NCI-H1092 treated with DMSO at 0.1 percent for 48 hours (cell line): ENCODE data around the gene RUBCNL.
A peak's percentile ranks its signal among the peaks of the same experiment; 100 is the strongest.
"Not testable (repeated sequence)": the region's sequence is repeated elsewhere in the genome, so short reads cannot be mapped to it uniquely, and the experiment has no call there.

Experiments
- DNase-seq: peaks from one replicate; lab custom pipeline; 2025; lab: John Stamatoyannopoulos, UW

The RUBCNL gene, protein sequence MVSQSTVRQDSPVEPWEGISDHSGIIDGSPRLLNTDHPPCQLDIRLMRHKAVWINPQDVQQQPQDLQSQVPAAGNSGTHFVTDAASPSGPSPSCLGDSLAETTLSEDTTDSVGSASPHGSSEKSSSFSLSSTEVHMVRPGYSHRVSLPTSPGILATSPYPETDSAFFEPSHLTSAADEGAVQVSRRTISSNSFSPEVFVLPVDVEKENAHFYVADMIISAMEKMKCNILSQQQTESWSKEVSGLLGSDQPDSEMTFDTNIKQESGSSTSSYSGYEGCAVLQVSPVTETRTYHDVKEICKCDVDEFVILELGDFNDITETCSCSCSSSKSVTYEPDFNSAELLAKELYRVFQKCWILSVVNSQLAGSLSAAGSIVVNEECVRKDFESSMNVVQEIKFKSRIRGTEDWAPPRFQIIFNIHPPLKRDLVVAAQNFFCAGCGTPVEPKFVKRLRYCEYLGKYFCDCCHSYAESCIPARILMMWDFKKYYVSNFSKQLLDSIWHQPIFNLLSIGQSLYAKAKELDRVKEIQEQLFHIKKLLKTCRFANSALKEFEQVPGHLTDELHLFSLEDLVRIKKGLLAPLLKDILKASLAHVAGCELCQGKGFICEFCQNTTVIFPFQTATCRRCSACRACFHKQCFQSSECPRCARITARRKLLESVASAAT

GRCh38 chr13:46387064-46387851 is at the start of gene RUBCNL:
TSS of gene RUBCNL (minus strand) at chr13:46387252. CDS start at chr13:46372475, 14,777 bp downstream.
- no peak for DNase-seq

GRCh38 chr13:46429558-46429957 is 42.5 kb upstream of the RUBCNL start:
- not testable (repeated sequence) for DNase-seq

- no peak for DNase-seq
Observed at GRCh38 chr13:46405457-46405856, 18.4 kb upstream of the RUBCNL start.

GRCh38 chr13:46404733-46405100 is 17.7 kb upstream of the RUBCNL start:
- DNase-seq: no peak

DNA sequence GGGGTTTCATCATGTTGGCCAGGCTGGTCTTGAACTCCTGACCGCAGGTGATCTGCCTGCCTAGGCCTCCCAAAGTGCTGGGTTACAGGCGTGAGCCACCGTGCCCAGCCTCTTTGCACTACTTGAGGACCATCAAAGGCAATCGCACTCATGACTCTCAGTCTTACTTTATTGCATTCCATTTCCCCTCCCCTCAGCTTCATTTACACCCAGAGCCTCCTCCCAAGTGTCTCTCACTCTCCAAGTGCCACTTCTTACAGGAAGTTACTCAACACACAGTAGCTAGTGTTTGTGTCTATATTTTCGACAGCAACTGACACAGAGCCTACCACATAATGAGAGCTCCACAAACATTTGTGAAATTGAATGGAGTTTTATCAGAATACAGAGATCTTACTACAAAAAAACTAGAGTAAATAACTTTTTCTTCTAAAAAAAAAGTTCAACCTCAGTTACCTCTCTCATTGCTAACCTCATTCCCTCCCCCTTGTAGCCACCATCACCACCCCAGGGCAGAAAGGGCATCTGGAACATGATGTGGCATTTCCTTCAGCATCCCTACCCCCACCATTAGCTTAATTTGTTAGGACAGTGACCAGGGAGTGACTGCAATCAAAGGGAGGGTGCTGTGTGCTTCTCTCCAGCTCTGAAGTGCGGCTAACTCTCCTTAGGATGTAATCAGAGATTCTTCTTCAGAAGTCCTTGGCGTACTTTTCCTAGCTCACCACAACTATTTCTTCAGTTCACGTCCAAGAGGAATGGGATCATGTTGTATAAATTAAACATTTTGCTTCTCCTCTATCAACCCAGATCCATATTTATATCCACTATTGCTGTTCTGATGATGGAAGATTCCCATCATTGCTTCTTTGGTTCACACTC is 17.0 kb upstream of the RUBCNL start:
- no peak for DNase-seq

DNA sequence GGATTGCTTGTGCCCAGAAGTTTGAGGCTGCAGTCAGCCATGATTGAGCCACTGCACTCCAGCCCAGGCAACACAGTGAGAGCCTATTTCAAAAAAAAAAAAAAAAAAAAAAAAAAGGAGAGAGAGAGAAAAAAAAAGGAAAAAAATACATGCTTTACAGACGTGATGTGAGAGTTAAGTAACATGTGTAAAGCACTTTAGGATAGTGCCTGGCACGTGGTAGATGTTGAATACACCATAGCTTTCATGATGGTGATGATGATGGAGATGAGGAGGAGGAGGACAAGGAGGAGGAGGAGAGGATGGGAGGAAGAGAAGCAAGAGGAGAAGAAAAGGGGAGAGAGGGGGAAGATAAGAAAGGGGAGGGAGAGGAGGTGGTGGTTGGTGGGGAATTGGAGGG is 15.1 kb upstream of the RUBCNL start:
- no peak for DNase-seq

- no peak for DNase-seq
Observed at GRCh38 chr13:46401432-46401831, 14.4 kb upstream of the RUBCNL start.

DNA sequence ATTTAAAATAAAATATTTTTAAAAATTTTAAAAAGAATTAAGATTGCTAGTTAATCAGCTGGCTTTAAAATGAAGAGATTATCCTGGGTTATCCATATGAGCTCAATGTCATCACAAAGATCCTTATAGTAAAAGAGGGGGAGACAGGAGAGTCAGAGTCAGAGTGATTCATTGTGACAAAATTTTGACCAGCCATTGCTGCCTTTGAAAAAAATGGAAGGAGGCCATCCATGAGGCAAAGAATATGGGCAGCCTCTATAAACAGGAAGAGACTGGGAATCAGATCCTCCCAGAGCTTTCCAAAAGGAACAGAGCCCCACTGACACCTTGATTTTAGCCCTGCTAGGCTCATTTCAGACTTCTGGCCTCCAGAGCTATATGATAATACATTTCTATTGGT is 9.3 kb upstream of the RUBCNL start:
- no peak for DNase-seq

GRCh38 chr13:46392967-46393366 is 5.9 kb upstream of the RUBCNL start:
- DNase-seq: no peak

GRCh38 chr13:46389457-46390451 is 2.7 kb upstream of the RUBCNL start:
- peak; percentile 4 for DNase-seq

DNA sequence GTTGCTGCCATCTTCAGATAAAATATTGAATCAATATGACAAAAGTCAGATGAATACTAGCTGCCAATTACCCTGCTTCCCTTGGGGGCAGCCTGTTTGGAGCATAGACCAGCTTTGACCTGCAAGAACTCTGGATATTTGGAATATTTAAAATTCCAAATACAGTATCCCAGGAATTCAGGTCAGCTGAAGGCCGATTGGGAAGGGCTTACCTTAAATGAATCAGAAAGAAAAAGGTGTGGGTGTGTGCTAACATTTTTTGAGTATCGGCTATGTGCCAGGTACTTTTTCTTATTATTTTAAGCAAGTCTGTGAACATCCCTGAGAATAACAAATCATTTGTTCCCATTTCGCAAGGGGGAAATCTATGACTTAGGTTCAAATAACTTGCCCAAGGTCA is 1.8 kb upstream of the RUBCNL start:
- no peak for DNase-seq

GRCh38 chr13:46388308-46388707 is 1.3 kb upstream of the RUBCNL start:
- DNase-seq: no peak

GRCh38 chr13:46386392-46387063 is 524 bp downstream of the RUBCNL start:
- no peak for DNase-seq

DNA sequence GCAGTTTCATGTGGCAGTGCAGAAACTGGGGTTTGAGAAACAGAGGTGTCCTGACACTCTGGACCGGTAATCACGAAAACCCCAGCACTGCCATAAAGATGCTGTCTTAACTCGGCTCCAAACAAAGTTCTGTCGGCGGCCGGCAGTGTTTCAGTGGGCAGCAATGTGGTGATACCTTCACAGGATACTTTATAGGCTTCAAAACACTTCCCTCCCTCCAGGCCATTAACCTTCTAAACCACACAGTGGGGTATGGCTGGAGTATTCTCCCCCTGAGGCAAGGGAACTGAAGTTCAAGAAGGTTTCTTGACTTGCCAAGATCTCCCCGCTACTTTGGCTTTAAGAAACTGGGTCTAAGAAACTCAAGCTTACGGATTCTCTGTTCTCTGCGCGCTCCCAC is 1.1 kb downstream of the RUBCNL start:
- no peak for DNase-seq

DNA sequence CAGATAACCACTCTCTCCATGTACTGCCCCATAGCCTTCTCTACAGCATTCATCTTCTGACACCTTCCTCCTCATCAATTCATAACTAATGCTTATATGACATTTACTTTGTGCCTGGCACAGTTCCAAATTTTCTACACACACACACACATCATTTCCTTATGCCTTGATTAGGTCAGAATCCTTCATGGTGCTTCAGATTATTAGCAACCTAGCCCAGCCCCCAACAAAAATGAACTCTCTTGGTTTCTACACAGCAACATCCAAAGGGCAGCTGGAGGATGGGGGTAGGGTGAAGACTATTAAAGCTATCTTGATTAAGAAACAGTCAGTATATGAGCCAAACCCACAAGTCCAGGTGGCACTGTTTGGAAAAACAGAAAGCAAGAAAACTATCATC is 3.7 kb downstream of the RUBCNL start:
- no peak for DNase-seq

GRCh38 chr13:46382224-46382623 is 4.8 kb downstream of the RUBCNL start:
- DNase-seq: no peak

- DNase-seq: no peak
Observed at GRCh38 chr13:46380242-46380641, 6.8 kb downstream of the RUBCNL start.

DNA sequence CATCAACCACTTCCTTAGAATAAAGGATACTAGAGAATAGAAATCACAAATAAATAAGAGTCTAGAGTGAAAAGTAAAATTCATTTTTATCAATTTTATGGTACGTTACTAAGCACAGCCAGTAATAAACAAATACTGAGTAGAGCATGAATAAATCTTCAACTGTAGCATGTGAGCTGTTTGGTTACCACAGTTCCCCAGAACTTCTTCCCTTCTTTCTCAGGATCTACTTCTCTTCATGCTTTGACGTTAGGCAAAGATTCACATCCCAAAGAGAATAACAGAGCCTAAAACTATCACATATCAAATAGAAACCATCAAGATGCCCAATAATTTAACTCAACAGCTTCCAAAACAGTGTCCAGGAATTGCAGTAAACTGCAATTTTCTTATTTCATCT is 7.4 kb downstream of the RUBCNL start:
- no peak for DNase-seq

DNA sequence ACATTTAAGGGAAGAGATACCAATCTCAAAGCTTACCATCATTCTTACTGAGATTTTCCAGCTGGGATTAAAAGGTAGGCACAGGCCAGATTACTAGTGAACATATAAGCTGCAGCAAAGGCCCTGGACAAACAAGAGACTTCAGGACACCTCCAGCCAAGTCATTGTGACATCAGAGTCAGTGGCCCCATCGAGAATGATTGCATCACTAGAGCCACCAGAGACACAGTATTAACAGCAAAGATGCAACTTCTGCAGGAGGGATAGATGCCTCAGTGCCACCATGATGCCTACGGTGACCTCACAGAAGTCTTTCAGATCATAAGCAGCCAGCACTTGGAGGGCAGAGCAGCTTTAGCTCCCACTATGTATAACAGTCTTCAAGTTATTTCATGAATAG is 8.6 kb downstream of the RUBCNL start:
- no peak for DNase-seq

- no peak for DNase-seq
Observed at GRCh38 chr13:46377554-46377953, 9.5 kb downstream of the RUBCNL start.
